HepG2 (cell line): Measurements from ENCODE around the gene ST6GALNAC4.

Source experiments
- POLR2A ChIP-seq, 2 experiments: IDR thresholded peaks; 2 replicates each; pipeline ENCODE4 v1.6.1; 2011; ENCODE audit warnings: low read depth in 2 of 2, low read length in 2 of 2, mild to moderate bottlenecking in 1 of 2, moderate library complexity in 1 of 2; ENCODE audit not compliant: insufficient read depth in 1 of 2
- RERE ChIP-seq: IDR thresholded peaks from 2 replicates; pipeline ENCODE4 v1.6.1; 2016; ENCODE audit warnings: low read depth, missing genetic modification reagents, missing compliant biosample characterization

GRCh38 chr9:127896395-127897192 lies 20.2 kb downstream of the ST6GALNAC4 start:
- TF ChIP-seq RERE: no peak
- no peak for TF ChIP-seq POLR2A (IDR thresholded peaks at IDR 0.05; ENCODE audit: insufficient read depth in 1 of 2, low read depth in 2 of 2, low read length in 2 of 2)
